ENCODE measurements around the gene SLC10A1. TPM values are rescaled to one million over a fixed set of nuclear protein-coding genes. Genes with fewer than 3 reads are reported as not detected.

Gene SLC10A1
- total and polyA plus RNA-seq, 8 donors, result 0.14 to 0.40 (median 0.22) TPM; not detected in 2

DNA sequence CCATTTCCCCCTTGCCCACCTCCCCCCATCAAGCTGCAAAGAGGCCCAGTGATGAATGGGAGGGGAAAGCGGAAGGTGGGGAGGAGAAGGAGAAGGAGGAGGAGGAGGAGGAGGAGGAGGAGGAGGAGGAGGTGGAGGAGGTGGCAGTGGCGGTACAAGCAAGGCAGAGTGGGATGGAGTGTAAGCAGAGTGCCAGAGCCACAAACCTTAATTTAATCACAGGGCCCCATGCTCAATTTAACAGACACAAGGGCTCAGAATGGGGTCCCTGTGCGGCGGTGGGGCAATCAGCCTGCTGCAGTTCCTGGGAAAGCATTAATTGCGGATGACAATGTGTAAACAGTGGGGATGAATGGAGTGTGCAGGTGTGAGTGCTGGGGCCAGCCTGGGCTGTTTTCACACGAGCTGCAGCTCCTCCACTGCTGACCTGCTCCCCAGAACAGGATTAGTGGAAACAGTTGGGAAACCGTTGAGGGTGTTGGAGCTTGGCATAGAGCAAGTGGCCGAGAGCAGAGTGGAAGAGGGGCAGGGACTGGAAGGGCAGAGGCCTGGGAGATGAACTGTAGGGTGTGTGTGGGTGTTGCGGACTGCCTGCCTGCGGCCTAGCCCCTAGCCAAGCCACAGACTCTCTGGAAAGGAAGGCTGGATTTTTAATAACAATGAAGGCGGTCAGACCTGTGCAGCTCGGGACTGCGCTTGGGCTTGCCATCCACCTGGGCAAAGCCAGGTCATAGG lies 45.8 kb upstream of the SLC10A1 start:
- H3K4me1 ChIP-seq, result no peaks in the 10 kb centered on the region
- no peaks in the 10 kb centered on the region for H3K9me3 ChIP-seq
- no peak overlapping the region for H3K4me3 ChIP-seq
- intact Hi-C loops (cut with DNase I), result no loop called here
- H3K36me3 ChIP-seq, result no peaks in the 10 kb centered on the region
- TF ChIP-seq CTCF (IDR thresholded peaks at IDR 0.05), result no peak
- DNase-seq (no peak), ATAC-seq (no peak)
- H3K27ac ChIP-seq, result no peak overlapping the region
- peaks cover 0 to 56% of the 10 kb centered on the region in 2 donors for H3K27me3 ChIP-seq

DNA sequence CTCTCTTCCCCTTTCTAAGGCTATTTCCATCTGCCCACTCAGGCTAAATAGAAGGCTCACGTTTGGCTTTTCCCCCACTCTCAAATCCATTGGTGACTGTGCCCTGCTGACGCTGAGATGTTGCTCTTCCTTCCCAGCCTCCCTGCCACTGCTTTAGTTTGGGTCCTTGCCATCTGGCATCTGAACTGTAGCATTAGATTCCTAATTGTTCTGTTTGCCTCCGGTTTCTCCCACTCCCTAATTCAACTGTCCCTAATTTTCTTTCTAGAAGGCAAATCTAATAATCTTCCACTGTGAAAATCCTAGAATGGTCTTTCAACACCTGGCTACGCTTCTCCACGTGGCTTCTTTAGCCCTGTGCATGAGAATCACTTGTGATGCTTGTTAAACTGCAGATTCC lies 44.6 kb upstream of the SLC10A1 start:
- Histone ChIP-seq H3K27ac (no peak overlapping the region), H3K4me3 (no peak overlapping the region), H3K36me3 (no peaks in the 10 kb centered on the region), H3K9me3 (no peaks in the 10 kb centered on the region), H3K27me3 (peaks cover 0 to 46% of the 10 kb centered on the region in 2 donors), H3K4me1 (no peaks in the 10 kb centered on the region)
- intact Hi-C loops (cut with DNase I), result no loop called here
- DNase-seq (no peak), ATAC-seq (no peak)
- no peak for TF ChIP-seq CTCF (IDR thresholded peaks at IDR 0.05)

DNA sequence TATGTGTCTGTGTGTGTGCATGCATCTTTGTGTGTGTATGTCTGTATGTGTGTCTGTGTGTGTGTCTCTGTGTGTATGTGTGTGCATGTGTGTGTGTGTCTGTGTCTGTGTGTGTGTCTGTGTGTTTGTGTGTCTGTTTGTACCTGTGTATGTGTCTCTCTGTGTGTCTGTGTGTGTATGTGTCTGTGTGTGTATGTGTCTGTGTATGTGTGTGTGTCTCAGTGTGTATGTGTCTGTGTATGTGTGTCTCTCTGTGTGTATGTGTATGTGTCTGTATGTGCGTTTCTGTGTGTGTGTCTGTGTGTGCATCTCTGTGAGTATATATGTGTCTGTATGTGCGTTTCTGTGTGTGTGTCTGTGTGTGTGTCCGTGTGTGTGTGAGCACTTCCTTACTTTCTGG lies 42.6 kb upstream of the SLC10A1 start:
- H3K4me1 ChIP-seq, result no peaks in the 10 kb centered on the region
- no peaks in the 10 kb centered on the region for H3K9me3 ChIP-seq
- H3K36me3 ChIP-seq, result no peaks in the 10 kb centered on the region
- no peak overlapping the region for H3K27ac ChIP-seq
- TF ChIP-seq CTCF (IDR thresholded peaks at IDR 0.05), result no peak
- H3K4me3 ChIP-seq, result no peak overlapping the region
- DNase-seq, result no peak
- intact Hi-C loops (cut with DNase I), result no loop called here
- ATAC-seq, result no peak
- H3K27me3 ChIP-seq, result peaks cover 0 to 31% of the 10 kb centered on the region in 2 donors

DNA sequence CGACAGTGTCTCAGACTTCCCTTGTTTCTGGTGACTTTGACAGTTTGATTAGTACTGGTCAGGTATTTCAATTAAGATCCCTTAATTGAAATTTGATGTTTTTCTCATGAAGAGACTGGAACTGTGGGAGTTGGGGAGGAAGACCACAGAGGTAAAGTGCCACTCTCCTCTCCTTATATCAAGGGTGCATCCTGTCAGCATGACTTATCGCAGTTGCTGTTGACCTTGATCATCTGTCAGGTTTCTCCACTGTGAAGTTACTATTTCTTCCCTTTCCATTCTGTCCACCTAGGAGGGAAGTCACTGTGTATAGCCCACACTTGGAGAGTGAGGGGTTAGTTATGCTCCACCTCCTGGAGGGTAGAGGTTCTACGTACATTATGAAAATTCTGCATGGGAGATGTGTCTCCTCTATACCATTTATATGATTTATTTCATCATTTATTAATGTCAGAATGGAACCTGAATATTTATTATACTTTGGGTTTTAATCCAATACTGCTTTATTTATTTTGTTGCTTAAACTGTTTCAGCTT lies 41.9 kb upstream of the SLC10A1 start:
- H3K36me3 ChIP-seq, result no peaks in the 10 kb centered on the region
- intact Hi-C loops (cut with DNase I), result no loop called here
- H3K9me3 ChIP-seq, result no peaks in the 10 kb centered on the region
- TF ChIP-seq CTCF (IDR thresholded peaks at IDR 0.05), result no peak
- ATAC-seq, result no peak
- no peak for DNase-seq
- peaks cover 0 to 31% of the 10 kb centered on the region in 2 donors for H3K27me3 ChIP-seq
- H3K4me1 ChIP-seq, result no peaks in the 10 kb centered on the region
- H3K4me3 ChIP-seq, result no peak overlapping the region
- no peak overlapping the region for H3K27ac ChIP-seq

DNA sequence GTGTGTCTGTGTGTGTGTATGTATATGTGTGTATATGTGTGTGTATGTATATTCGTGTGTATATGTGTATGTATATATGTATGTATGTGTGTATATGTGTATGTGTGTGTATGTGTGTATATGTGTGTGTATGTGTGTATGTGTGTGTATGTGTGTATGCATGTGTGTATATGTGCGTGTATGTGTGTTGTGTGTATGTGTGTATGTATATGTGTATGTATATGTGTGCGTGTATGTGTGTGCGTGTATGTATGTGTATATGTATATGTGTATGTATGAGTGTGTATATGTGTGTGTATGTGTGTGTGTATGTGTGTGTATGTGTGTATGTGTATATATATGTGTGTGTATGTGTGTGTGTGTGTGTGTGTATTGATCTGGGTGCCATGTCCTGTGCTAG lies 31.8 kb upstream of the SLC10A1 start:
- Histone ChIP-seq H3K4me1 (no peaks in the 10 kb centered on the region), H3K27ac (no peak overlapping the region), H3K9me3 (peaks cover 0 to 4% of the 10 kb centered on the region in 2 donors), H3K4me3 (no peak overlapping the region), H3K27me3 (no peaks in the 10 kb centered on the region), H3K36me3 (no peaks in the 10 kb centered on the region)
- DNase-seq (no peak), ATAC-seq (no peak)
- intact Hi-C loops (cut with DNase I), result no loop called here
- TF ChIP-seq CTCF (IDR thresholded peaks at IDR 0.05), result no peak

Measured in left lung (tissue), 10 donors.